HG03457 (cell line): ENCODE data around the gene FAM229A.

Experiments used
- ATAC-seq: cut with Tn5 transposase; IDR thresholded peaks from one replicate; pipeline ENCODE4 v1.9.1; 2021; ENCODE audit warnings: moderate number of reproducible peaks; ENCODE audit not compliant: unreplicated experiment

Gene FAM229A

GRCh38 chr1:32332290-32333079 is 29.8 kb downstream of the FAM229A start:
- no peak for ATAC-seq

DNA sequence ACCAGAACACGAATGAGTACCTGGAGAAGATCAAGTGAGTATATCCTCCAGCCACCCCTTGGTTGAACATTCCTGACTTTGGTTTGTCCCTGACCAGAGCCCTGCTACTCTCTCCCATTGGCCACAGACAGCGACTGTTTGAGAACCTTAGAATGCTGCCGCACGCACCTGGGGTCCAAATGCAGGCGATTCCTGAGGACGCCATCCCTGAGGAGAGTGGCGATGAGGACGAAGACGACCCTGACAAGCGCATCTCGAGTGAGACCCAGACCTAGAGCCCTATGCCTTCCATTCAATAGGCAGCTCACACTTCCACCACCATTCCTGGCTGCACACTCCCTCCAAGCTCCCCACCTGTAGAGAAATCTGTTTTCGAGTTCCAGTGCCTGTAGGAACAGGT is 30.7 kb downstream of the FAM229A start:
- ATAC-seq = no peak

DNA sequence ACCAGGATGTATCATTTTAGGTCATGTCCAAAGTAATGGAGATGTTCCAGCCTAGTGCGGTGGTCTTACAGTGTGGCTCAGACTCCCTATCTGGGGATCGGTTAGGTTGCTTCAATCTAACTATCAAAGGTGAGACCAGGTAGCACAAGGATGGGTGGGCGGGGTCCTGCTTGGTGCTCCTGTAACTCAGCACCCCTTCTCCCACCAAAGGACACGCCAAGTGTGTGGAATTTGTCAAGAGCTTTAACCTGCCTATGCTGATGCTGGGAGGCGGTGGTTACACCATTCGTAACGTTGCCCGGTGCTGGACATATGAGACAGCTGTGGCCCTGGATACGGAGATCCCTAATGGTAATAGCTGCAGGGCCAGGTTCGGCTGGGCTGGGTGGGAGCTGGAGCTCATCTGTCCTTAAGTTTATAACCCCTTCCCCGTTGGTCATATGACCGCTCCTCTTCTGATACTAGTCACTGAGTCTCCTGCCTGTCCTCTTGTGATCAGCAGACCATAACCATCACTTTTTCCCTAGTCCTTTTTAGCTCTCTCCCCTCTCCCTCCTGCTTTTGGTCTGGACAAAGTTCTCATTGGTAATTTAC is 31.6 kb downstream of the FAM229A start:
- no peak for ATAC-seq

DNA sequence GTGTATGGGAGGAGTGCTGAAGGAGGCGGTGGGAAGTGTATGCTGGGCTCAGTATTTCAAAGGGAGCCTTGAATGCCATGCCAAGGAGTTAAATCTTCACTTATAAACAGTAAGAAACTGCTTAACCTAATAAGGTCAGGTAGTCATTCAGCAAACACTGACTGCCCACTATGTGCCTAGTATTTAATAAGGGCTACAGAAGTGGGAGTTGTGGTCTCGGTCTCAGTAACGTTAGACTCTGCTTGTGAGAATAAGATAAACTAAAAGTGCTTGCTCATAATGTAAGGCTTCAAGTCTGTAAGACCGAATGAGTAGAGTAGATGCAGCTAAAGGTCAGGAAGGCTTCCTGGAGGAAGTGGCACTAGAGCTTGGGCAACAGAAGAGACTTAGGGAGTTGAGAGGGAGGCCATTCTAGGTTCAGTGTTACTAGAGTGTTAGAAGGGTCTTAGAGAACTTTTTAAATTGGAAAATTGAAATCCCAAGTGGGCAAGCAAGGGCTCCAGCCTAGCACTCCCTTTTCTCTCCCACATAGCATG is 32.3 kb downstream of the FAM229A start:
- no peak for ATAC-seq

- no peak for ATAC-seq
These were observed 35.1 kb downstream of the FAM229A start for GRCh38 chr1:32327204-32327603.

DNA sequence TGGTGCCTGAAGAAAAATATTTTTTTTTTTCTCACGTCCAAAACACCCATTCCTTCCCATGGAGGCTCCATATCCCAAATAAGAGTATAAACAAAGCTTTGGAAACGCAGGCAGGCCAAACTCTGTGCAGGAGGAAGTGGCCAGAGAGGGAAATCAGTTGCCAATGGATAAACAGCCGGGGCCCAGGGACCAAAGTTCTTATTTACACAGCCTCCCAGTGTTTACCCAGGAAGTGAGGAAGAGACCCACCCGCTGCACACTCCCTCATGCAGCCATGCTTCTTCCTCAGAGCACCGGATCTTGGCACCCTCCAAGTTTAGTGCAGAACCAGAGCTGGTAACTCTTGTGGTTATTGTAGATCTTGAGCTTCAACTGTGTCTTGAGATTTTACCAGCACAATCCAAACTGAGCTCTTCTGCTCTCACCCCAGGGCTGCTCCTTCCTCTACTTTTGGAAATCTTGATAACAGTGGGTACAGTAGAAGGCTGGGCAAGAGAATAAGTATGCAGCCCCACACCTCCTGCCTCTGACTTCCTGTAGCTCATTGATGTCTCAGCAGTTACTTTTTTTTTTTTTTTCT is 40.5 kb downstream of the FAM229A start:
- no peak for ATAC-seq

DNA sequence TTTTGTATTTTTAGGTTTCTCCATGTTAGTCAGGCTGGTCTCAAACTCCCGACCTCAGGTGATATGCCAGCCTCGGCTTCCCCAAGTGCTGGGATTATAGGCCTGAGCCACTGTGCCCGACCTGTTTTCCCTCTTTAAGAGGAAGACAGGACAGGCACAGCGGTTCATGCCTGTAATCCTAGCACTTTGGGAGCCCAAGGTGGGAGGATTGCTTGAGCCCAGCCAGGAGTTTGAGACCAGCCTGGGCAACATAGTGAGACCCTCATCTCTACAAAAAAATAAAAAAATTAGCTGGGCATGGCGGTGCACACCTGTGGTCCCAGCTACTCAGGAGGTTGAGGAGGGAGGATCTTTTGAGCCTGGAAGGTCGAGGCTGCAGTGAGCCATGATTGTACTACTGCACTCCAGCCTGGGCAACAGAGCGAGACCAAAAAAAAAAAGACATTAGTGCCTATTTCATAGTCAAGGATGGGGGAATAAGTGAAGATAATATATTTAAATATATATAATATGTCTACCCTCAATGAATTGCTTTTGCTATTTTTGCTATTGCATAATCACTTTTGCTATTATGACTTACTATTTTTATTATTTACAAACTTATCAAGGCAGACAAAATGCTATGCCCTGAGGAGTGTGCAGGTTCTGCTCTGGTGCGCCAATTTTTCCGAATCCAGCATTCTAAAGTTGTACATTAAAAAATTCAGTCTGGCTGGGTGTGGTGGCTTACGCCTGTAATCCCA is 44.0 kb downstream of the FAM229A start:
- ATAC-seq = no peak

DNA sequence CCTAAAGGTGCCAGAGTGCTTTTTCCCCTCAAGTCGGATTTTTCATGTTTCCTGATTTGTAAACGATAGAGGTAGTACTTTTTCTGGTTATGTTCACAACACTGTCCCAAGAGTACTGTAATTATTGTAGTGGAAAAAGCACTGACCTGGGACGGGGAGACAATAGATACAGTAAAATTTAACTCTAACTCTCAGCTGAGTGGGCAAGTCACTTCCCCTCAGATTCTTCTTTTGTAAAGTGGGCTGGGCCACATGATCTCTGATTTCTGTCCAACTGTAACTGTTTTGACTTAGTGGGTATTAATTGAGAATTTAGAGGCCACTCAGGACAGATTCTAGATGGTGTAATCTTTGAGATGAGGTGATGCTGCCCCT is 45.4 kb downstream of the FAM229A start:
- no peak for ATAC-seq

- no peak for ATAC-seq
These were observed 50.4 kb downstream of the FAM229A start for GRCh38 chr1:32311709-32312393.
